ENCODE results near the gene PLIN1.

DNA sequence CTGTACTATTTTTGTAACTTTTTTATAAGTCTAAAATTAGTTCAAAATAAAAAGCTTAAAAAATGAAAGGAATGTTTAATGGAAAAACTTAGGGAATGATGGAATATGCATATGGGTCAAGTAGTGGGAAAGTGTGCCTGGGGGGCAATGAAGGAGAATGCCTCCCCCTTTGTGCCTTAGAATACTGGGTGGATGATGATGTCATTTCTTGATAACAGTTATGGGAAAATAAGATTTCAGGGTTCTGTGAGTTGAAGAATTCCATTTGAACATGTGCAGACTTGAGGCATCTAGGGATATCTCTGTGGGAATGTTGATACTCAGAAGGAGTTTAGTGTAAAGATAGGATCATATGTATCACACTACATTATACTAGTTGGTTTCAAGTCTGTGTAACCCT, 25.2 kb upstream of the PLIN1 start:
- TF ChIP-seq POLR2A (IDR thresholded peaks at IDR 0.05) (no peak), EP300 (IDR thresholded peaks at IDR 0.05) (no peak)
- TF ChIP-seq, protein P1, sequence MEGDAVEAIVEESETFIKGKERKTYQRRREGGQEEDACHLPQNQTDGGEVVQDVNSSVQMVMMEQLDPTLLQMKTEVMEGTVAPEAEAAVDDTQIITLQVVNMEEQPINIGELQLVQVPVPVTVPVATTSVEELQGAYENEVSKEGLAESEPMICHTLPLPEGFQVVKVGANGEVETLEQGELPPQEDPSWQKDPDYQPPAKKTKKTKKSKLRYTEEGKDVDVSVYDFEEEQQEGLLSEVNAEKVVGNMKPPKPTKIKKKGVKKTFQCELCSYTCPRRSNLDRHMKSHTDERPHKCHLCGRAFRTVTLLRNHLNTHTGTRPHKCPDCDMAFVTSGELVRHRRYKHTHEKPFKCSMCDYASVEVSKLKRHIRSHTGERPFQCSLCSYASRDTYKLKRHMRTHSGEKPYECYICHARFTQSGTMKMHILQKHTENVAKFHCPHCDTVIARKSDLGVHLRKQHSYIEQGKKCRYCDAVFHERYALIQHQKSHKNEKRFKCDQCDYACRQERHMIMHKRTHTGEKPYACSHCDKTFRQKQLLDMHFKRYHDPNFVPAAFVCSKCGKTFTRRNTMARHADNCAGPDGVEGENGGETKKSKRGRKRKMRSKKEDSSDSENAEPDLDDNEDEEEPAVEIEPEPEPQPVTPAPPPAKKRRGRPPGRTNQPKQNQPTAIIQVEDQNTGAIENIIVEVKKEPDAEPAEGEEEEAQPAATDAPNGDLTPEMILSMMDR (IDR thresholded peaks at IDR 0.05) = no peak

Measured in tibial nerve (tissue), 4 donors.